ENCODE measurements around the gene KCNQ1OT1.

The KCNQ1OT1 gene

DNA sequence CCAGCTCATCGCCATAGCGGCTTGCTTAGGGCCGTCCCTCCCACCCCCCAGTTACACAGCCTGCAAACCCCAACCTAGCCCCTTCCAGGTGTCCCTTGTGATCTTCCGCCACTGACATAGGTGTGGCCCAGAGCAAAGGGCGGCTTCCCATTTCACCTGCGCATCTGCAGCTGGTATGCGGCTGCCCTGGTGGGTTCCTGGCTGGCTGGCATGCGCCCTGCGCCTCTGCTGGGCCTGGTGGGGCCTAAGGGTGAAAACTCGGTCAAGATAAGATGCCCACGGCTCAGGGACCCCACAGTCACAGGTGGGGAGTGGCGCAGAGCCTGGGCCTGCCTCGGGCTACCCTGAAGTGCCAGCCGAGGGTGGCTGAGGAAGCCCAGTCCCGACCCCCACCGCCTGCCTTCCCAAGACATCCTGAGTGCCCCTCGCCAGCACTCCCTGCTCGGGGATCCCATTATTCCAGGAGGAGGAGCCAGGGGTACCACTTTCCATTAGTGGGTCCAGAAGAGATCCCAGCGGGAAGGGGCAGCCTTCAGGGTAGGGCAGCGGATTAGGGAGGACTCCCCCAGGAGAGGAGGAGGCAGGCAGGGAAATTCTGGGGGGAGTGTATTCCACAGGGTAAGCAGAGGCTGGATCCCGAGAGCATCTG is 36.9 kb upstream of the KCNQ1OT1 start:
- CTCF ChIA-PET = no interaction called here
- POLR2A ChIA-PET (ENCODE audit: low non-redundant PET) = no interaction called here
- H3K27ac ChIP-seq = no peak overlapping the region
- no peak for DNase-seq (ENCODE audit: low spot score)
- TF ChIP-seq, protein P1, sequence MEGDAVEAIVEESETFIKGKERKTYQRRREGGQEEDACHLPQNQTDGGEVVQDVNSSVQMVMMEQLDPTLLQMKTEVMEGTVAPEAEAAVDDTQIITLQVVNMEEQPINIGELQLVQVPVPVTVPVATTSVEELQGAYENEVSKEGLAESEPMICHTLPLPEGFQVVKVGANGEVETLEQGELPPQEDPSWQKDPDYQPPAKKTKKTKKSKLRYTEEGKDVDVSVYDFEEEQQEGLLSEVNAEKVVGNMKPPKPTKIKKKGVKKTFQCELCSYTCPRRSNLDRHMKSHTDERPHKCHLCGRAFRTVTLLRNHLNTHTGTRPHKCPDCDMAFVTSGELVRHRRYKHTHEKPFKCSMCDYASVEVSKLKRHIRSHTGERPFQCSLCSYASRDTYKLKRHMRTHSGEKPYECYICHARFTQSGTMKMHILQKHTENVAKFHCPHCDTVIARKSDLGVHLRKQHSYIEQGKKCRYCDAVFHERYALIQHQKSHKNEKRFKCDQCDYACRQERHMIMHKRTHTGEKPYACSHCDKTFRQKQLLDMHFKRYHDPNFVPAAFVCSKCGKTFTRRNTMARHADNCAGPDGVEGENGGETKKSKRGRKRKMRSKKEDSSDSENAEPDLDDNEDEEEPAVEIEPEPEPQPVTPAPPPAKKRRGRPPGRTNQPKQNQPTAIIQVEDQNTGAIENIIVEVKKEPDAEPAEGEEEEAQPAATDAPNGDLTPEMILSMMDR (conservative IDR thresholded peaks at IDR 0.05; ENCODE audit: low read depth) = no peak

DNA sequence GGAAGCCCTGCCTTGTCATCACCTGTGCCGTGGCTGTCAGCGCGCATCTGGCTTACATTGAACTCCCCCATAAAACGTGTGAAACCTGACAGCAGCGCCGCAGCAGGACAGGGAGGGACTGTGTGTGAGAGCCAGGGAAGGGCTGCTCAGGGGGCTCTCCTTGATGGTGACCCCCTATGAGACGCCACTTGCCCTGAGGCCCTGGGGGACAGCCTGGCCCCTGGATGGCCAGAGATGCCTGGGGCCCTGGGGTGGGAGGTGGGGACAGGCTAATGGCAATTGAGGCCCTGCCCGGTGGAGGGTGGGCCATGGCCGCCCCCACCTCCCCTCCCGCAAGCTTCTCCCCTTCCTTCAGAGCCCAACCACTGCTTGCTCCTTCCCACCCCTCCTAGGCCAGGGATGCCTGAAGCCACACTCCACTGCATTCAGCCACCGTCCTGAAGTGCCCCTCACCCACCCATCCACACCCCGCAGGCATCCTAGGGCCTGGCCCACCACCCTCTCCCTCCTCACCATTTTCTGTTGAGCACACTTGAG is 35.3 kb upstream of the KCNQ1OT1 start:
- DNase-seq (ENCODE audit: low spot score) = no peak
- ChIA-PET CTCF (no interaction called here), POLR2A (ENCODE audit: low non-redundant PET) (no interaction called here)
- TF ChIP-seq, protein P1 (conservative IDR thresholded peaks at IDR 0.05; ENCODE audit: low read depth) = no peak
- no peak overlapping the region for H3K27ac ChIP-seq

DNA sequence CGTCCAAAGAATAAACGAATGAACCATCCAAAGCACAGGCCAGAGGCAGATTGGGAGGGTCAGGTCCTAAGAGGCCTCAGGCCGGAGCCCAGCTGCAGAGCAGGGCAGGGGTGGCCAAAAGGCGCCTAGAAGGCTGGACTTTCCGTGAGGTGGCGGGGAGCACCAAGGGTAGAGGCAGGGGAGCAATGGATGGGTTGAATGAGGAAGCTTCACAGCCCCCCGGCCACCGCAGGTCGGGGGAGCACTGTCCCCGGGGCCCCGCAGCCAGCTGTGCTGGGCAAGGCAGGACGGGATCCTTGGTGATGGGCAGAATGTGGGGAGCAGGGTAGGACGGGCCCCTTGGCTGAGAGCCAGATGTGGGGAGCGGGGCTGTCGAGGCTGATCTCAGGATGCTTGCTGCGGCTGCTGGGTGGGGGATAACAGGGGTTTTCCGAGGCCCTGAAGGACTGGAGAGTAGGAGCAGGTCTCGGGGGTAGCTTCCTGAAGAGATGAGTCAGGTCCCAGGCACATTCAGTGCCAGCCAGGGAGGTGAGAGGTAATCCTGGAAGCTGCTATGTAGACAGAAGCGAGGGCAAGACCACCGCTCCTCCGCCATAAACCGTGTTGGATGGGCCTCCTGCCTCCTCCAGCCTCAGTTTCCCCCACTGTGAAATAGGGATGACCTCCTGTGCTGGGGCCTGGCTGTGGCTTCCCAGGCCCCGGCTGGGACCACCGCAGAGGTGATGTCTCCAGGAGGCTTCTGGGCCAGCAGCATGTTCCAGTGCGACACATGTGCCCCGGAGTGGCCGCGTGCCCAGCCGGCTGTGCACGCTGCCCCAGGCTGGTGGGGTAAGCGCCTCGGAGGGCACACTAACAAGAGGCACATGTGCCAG is 34.6 kb upstream of the KCNQ1OT1 start:
- CTCF ChIA-PET = interaction anchor here (0.6 kb wide), 1 partner anchor 201 kb away, joined by 4 read pairs; no protein-coding TSS in a partner anchor

DNA sequence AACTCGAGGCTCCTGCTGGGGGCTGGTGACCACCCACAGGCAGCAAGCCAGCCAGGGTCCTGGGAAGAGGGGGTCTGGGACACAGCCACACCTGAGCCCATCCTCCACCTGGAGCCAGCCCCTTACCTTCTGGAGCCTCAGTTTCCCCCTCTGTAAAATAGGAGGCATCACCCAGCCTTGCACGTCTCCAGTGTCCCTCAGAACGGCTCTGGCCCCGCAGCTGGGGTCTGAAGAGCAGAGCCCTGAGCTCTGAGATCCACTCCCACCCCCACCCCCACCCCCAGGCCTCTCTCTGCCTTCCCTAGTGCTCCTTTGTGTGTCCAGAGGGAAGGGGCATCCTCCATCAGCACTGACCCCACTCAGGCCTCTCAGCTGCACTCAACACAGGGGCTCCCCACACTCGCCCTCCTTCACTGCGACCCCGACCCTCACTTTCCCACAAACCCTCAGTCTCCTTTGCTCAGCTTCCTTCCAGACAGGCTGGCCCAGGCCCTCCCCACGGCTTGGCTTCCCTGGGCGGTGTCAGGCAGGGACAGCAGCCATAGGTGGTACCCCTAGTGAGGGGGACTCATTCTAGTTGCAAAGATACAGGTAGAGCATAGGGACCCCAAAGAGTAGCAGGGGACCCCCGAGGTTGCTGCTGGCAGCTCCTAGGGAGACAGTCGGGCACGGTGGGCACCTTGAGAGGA is 33.3 kb upstream of the KCNQ1OT1 start:
- POLR2A ChIA-PET (ENCODE audit: low non-redundant PET) = no interaction called here
- DNase-seq (ENCODE audit: low spot score) = no peak
- no peak overlapping the region for H3K27ac ChIP-seq
- CTCF ChIA-PET = interaction anchor here (0.5 kb wide), 1 partner anchor 126 kb away, joined by 3 read pairs; no protein-coding TSS in a partner anchor
- TF ChIP-seq, protein P1 (conservative IDR thresholded peaks at IDR 0.05; ENCODE audit: low read depth) = no peak

More for the DNA sequence above, 34.6 kb upstream of the KCNQ1OT1 start:
- no peak overlapping the region for H3K27ac ChIP-seq
- POLR2A ChIA-PET (ENCODE audit: low non-redundant PET) = no interaction called here
- DNase-seq (ENCODE audit: low spot score) = no peak
- TF ChIP-seq, protein P1 (conservative IDR thresholded peaks at IDR 0.05; ENCODE audit: low read depth) = no peak

DNA sequence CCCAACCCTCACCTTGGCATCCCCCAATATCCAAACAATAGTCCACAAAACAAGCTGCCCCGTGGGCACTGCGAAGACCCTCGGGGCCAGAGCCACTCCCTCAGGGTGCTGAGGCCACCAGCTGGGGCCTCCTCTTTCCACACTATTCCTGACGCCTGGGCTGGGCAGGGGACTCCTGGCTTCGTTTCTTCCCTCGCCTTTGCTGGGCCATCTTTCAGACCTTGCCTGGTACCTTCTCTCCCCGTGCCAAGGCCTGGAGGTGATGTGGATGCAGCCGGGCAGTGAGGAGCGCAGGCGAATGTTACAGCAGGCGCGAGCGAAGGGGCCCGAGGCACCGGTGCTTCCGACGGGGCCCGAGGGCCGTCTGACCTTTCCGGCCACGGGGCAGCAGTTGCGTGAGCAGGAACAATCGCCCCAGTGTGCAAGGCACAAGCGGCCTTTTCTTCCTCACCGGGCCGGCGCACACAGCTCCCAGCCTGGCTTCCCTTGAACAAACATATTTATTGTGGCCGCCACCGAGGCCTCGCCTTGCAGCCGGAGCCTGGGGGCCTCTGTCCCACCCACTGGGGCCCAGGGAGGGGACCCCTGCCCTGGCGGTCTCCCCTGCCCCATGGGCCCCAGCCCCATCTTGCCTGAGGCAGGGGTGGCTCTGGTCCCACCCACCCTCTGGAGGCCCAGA is 32.6 kb upstream of the KCNQ1OT1 start:
- ChIA-PET CTCF (no interaction called here), POLR2A (ENCODE audit: low non-redundant PET) (no interaction called here)
- TF ChIP-seq, protein P1 (conservative IDR thresholded peaks at IDR 0.05; ENCODE audit: low read depth) = no peak

More for the DNA sequence above, 32.6 kb upstream of the KCNQ1OT1 start:
- DNase-seq (ENCODE audit: low spot score) = no peak
- no peak overlapping the region for H3K27ac ChIP-seq
